Skeletal muscle tissue (tissue), 4 donors: ENCODE measurements around the gene TMEM11. TPM values are rescaled to one million over a fixed set of nuclear protein-coding genes. Genes with fewer than 3 reads are reported as not detected.

Source experiments
- H3K27ac ChIP-seq: one replicate; pipeline ENCODE4 v1.7.0; 2013; ENCODE audit warnings: mild to moderate bottlenecking, low read depth, low read length, inconsistent platforms
- H3K27me3 ChIP-seq, 3 donors: one replicate each; pipeline ENCODE4 v1.7.0; 2013; ENCODE audit warnings: low read length in 3 of 3; ENCODE audit not compliant: control insufficient read depth in 3 of 3, insufficient read depth in 3 of 3
- H3K36me3 ChIP-seq, 3 donors: one replicate each; pipeline ENCODE4 v1.7.0; 2013; ENCODE audit warnings: low read length in 3 of 3; ENCODE audit not compliant: control insufficient read depth in 3 of 3, insufficient read depth in 3 of 3
- H3K4me1 ChIP-seq, 3 donors: one replicate each; pipeline ENCODE4 v1.7.0; 2013; ENCODE audit warnings: low read length in 3 of 3, mild to moderate bottlenecking in 3 of 3; ENCODE audit not compliant: control insufficient read depth in 3 of 3, insufficient read depth in 3 of 3
- H3K4me3 ChIP-seq, 3 donors: one replicate each; pipeline ENCODE4 v1.7.0; 2013; ENCODE audit warnings: low read length in 3 of 3
- H3K9ac ChIP-seq, 3 donors: one replicate each; pipeline ENCODE4 v1.7.0; 2013; ENCODE audit warnings: low read length in 3 of 3, mild to moderate bottlenecking in 3 of 3, moderate library complexity in 2 of 3, low read depth in 1 of 3
- H3K9me3 ChIP-seq, 3 donors: one replicate each; pipeline ENCODE4 v1.7.0; 2013; ENCODE audit warnings: low read length in 3 of 3; ENCODE audit not compliant: control insufficient read depth in 3 of 3
- total RNA-seq: library from RNA; depleted of rRNA; stranded (reverse); fragments of >200 nt; gene quantifications from one replicate; pipeline ENCODE4 v1.2.3, GENCODE V29; 2014
- donor health status: Osteomylitis.

TMEM11 gene
- total RNA-seq, 1 donor from 2014 or later = 20.9 TPM

DNA sequence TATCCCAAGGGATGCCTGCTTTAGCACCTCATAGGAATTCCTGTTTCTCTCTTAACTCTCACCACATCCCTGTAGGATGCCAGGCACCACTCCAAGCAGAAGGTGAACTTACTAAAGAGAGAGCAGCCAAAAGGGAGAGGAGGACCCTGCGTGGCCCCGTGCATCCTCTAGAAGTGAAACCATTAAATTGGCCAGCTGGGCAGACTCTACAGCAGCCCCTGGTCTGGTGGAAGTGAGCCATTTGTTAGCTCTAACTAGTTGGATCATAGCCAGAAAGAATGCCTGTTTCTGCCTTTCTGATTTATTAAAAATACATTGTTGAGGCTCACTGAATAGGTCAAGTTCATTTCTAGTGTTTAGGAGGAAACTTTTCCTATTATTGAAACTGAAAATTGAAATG lies 22.3 kb downstream of the TMEM11 start:
- Histone ChIP-seq H3K4me1 (peaks cover 44 to 54% (median 49%) of the 10 kb centered on the region in 3 donors), H3K27ac (no peak overlapping the region), H3K9ac (no peak overlapping the region), H3K9me3 (no peaks in the 10 kb centered on the region), H3K4me3 (no peak overlapping the region), H3K36me3 (peaks cover 10 to 20% (median 17%) of the 10 kb centered on the region in 3 donors), H3K27me3 (no peaks in the 10 kb centered on the region)

- Histone ChIP-seq H3K4me3 (no peak overlapping the region), H3K9ac (no peak overlapping the region), H3K27ac (no peak overlapping the region), H3K9me3 (no peaks in the 10 kb centered on the region), H3K27me3 (no peaks in the 10 kb centered on the region), H3K36me3 (peaks cover 17 to 30% (median 20%) of the 10 kb centered on the region in 3 donors), H3K4me1 (peaks cover 47 to 50% (median 49%) of the 10 kb centered on the region in 3 donors)
Observed at GRCh38 chr17:21190078-21190477, 23.9 kb downstream of the TMEM11 start.

DNA sequence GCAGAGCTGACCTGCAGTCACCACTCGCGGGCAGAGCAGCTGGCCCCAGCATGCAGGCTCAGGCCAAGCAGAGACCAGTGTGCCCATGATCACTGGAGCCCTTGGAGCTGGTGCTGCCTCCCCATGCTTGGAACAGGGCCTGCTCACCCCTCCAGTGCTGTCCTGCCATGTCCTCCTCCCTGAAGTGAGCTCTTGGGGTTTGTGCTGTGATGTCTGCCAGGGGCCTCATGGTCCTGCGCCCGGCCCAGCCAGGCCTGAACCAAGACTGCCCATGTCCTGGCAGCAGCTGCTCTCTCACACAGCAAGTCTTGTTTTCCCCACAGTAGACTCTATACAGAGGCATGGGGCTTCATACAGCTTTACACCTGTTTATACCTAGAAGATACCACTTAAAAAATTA lies 24.6 kb downstream of the TMEM11 start:
- Histone ChIP-seq H3K27ac (no peak overlapping the region), H3K4me3 (peak overlapping the region in 1 of 3 donors; percentile 2), H3K4me1 (peaks cover 49 to 51% (median 50%) of the 10 kb centered on the region in 3 donors), H3K36me3 (peaks cover 24 to 36% (median 24%) of the 10 kb centered on the region in 3 donors), H3K27me3 (no peaks in the 10 kb centered on the region), H3K9ac (peak overlapping the region in 2 of 3 donors; percentile 33 to 47), H3K9me3 (no peaks in the 10 kb centered on the region)

GRCh38 chr17:21186399-21187187 lies 27.4 kb downstream of the TMEM11 start:
- Histone ChIP-seq H3K4me1 (peaks cover 38 to 46% (median 41%) of the 10 kb centered on the region in 3 donors), H3K36me3 (peaks cover 33 to 44% (median 34%) of the 10 kb centered on the region in 3 donors), H3K4me3 (peak overlapping the region in 1 of 3 donors; percentile 23), H3K27me3 (no peaks in the 10 kb centered on the region), H3K27ac (no peak overlapping the region), H3K9me3 (no peaks in the 10 kb centered on the region), H3K9ac (peak overlapping the region in 1 of 3 donors; percentile 8)

GRCh38 chr17:21185061-21185460 lies 28.9 kb downstream of the TMEM11 start:
- no peak overlapping the region for H3K4me3 ChIP-seq
- peak overlapping the region in 2 of 3 donors; percentile 16 to 27 for H3K9ac ChIP-seq
- no peaks in the 10 kb centered on the region for H3K9me3 ChIP-seq
- H3K4me1 ChIP-seq = peaks cover 30 to 33% (median 31%) of the 10 kb centered on the region in 3 donors
- no peak overlapping the region for H3K27ac ChIP-seq
- H3K36me3 ChIP-seq = peaks cover 29 to 38% (median 33%) of the 10 kb centered on the region in 3 donors
- no peaks in the 10 kb centered on the region for H3K27me3 ChIP-seq

DNA sequence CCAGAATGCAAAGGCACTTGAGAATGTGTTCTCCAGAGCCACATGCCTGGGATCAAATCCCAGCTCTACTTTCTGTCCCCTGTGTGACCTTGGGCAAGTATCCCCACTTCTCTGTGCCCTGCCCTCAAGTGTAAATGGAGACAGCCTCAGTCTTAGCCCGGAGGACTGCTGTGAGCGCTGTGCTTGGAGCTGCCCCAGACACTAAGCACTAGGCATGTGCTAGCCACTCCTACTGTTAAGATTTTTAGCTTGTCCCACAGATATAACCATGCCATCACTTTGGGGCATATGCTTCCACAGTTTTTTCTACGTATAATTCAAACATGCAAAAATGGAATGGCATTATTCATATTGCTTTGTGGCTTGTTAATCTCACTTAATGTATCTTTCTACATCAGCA lies 29.4 kb downstream of the TMEM11 start:
- H3K27ac ChIP-seq = no peak overlapping the region
- peaks cover 29 to 39% (median 33%) of the 10 kb centered on the region in 3 donors for H3K36me3 ChIP-seq
- peaks cover 30 to 31% (median 30%) of the 10 kb centered on the region in 3 donors for H3K4me1 ChIP-seq
- peak overlapping the region in 1 of 3 donors; percentile 27 for H3K9ac ChIP-seq
- no peaks in the 10 kb centered on the region for H3K9me3 ChIP-seq
- H3K27me3 ChIP-seq = no peaks in the 10 kb centered on the region
- H3K4me3 ChIP-seq = no peak overlapping the region

DNA sequence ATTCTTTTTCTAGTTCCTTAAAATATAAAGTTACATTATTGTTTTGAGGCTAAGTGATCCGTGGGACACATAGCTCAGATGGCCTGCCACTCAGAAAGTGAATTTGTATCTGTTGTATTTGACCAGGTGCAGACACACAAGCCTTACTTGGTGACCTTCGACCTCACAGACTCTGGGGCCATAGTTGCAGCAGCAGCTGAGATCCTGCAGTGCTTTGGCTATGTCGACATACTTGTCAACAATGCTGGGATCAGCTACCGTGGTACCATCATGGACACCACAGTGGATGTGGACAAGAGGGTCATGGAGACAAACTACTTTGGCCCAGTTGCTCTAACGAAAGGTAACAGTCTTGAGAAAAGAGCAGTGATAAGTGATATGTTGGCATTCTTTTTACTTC lies 30.5 kb downstream of the TMEM11 start:
- H3K9ac ChIP-seq = no peak overlapping the region
- H3K9me3 ChIP-seq = no peaks in the 10 kb centered on the region
- H3K27me3 ChIP-seq = no peaks in the 10 kb centered on the region
- H3K27ac ChIP-seq = no peak overlapping the region
- H3K4me3 ChIP-seq = peak overlapping the region in 1 of 3 donors; percentile 24
- peaks cover 25 to 27% (median 26%) of the 10 kb centered on the region in 3 donors for H3K4me1 ChIP-seq
- H3K36me3 ChIP-seq = peaks cover 21 to 32% (median 30%) of the 10 kb centered on the region in 3 donors

GRCh38 chr17:21177854-21178600 lies 35.9 kb downstream of the TMEM11 start:
- Histone ChIP-seq H3K4me1 (peaks cover 26 to 29% (median 26%) of the 10 kb centered on the region in 3 donors), H3K9me3 (no peaks in the 10 kb centered on the region), H3K4me3 (no peak overlapping the region), H3K9ac (no peak overlapping the region), H3K36me3 (peaks cover 4 to 17% (median 8%) of the 10 kb centered on the region in 3 donors), H3K27me3 (no peaks in the 10 kb centered on the region), H3K27ac (no peak overlapping the region)

DNA sequence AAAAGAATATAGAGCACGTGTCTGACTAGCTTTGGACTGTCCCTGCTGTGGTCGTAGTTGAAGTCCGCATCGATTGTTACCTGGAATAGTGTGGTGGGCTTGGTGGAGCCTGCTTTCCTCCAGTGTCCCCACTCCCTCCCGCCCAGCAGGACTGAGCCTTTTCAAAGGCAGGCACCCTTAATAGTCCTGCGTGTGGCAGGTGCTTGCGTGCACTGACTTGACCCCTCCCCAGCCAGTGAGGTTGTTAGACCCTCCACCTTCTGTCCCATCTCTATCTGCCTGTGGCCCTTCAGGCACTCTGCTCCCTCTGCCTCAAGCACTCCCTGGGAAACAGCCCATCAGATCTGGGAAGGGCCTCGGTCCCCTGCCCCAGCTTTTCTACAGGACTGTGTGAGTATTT lies 36.6 kb downstream of the TMEM11 start:
- peaks cover 8 to 23% (median 13%) of the 10 kb centered on the region in 3 donors for H3K36me3 ChIP-seq
- H3K27me3 ChIP-seq = no peaks in the 10 kb centered on the region
- no peaks in the 10 kb centered on the region for H3K9me3 ChIP-seq
- H3K27ac ChIP-seq = no peak overlapping the region
- peak overlapping the region in 1 of 3 donors; percentile 33 for H3K9ac ChIP-seq
- H3K4me1 ChIP-seq = peaks cover 29 to 35% (median 32%) of the 10 kb centered on the region in 3 donors
- no peak overlapping the region for H3K4me3 ChIP-seq
